ENCODE measurements around the gene ZBTB3.

DNA sequence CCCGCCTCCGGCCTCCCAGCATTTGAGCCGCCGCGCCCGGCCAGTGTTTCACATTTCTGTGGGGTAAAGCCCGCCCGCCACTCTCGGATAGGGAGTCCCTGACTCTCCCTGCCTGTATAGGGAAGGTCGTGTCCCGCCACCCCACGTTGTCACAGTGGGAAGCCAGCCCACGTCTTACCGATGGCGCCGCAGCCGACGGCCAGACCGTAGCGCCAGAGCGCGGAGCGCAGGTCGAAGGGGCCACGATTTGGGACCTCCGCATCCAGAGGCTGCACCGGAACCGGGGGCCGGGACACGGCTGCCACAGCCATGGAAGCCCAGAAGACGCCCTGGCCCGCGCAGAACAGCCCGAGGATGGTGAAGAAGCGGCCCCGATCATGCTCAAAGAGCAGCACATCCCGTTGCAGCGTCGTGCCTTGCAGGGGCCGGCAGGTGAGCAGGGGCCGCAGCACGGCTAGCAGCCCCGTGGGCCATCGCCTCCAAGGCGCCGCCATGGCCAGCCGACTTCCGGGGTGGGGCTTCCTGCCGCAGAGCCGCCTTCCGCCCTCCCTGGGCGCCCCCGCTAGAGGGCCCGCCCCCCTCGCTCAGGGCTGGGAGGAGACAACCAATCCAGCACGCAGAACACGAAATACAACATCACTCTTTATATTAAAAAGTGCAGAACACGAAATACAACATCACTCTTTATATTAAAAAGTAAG lies 37.7 kb upstream of the ZBTB3 start, which contains the start of gene TMEM223:
- TF ChIP-seq, protein P1, sequence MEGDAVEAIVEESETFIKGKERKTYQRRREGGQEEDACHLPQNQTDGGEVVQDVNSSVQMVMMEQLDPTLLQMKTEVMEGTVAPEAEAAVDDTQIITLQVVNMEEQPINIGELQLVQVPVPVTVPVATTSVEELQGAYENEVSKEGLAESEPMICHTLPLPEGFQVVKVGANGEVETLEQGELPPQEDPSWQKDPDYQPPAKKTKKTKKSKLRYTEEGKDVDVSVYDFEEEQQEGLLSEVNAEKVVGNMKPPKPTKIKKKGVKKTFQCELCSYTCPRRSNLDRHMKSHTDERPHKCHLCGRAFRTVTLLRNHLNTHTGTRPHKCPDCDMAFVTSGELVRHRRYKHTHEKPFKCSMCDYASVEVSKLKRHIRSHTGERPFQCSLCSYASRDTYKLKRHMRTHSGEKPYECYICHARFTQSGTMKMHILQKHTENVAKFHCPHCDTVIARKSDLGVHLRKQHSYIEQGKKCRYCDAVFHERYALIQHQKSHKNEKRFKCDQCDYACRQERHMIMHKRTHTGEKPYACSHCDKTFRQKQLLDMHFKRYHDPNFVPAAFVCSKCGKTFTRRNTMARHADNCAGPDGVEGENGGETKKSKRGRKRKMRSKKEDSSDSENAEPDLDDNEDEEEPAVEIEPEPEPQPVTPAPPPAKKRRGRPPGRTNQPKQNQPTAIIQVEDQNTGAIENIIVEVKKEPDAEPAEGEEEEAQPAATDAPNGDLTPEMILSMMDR (IDR thresholded peaks at IDR 0.05) = peak in 1 of 3 experiments; percentile 28
- TF ChIP-seq POLR2A (IDR thresholded peaks at IDR 0.05) = no peak

All from testis (tissue), 2 donors.